H1 (cell line): Measurements from ENCODE around the gene SMIM23. TPM values are rescaled to one million over a fixed set of nuclear protein-coding genes. Genes with fewer than 3 reads are reported as not detected.

Experiments used
- CBX5 ChIP-seq: fragments of 300-800, 300-1000 bp; sonication (generic); IDR thresholded peaks from 2 replicates; pipeline ENCODE4 v1.7.1; 2016; ENCODE audit warnings: antibody characterized with exemption, low read length, low read depth
- CREB1 ChIP-seq: IDR thresholded peaks from 2 replicates; pipeline ENCODE4 v1.6.1; 2012; ENCODE audit warnings: inconsistent platforms
- CTCF ChIP-seq, 3 experiments: IDR thresholded peaks; 1 replicate in 2 of 3; 2 replicates in 1 of 3; pipeline versions ENCODE4 v1.5.1 to v1.6.1; 2011; ENCODE audit warnings: low read length in 3 of 3, mild to moderate bottlenecking in 3 of 3, inconsistent platforms in 2 of 3, low read depth in 1 of 3, moderate library complexity in 1 of 3; ENCODE audit not compliant: insufficient read depth in 1 of 3; ENCODE audit errors: control extremely low read depth in 1 of 3
- POLR2A ChIP-seq, 2 experiments: IDR thresholded peaks; 1 replicate in 1 of 2; 2 replicates in 1 of 2; pipeline ENCODE4 v1.6.1; 2011; ENCODE audit warnings: low read depth in 2 of 2, low read length in 2 of 2, mild to moderate bottlenecking in 2 of 2; ENCODE audit errors: control extremely low read depth in 1 of 2
- polyA plus RNA-seq, 7 experiments: library from polyadenylated mRNA; depleted of rRNA in 3 of 7; stranded (reverse) in 5 of 7; unstranded in 2 of 7; fragments of >200 nt in 5 of 7; fragments of 200-250 nt in 2 of 7; gene quantifications; 1 replicate in 5 of 7; 2 replicates in 1 of 7; 4 replicates in 1 of 7; pipeline versions ENCODE4 v1.2.1 to v1.2.3, GENCODE V29; 2011 to 2013; ENCODE audit warnings: missing spikeins in 2 of 7, mixed read lengths in 2 of 7
- total RNA-seq: library from RNA; stranded (reverse); fragmentation: NEBNext Ultra II Directional; extraction: Animal tissue kit (Norgen Biotek cat#: 25700); gene quantifications from 2 replicates; pipeline ENCODE4 v1.2.1, GENCODE V29; 2021
- TF ChIP-seq, protein P1 (sequence below): fragments of 300-600 bp; sonication (generic); IDR thresholded peaks from 2 replicates; pipeline ENCODE4 v1.7.1; 2012; ENCODE audit warnings: low read length, moderate library complexity, mild to moderate bottlenecking, inconsistent platforms; ENCODE audit not compliant: insufficient replicate concordance
- TF ChIP-seq, protein P2 (sequence below): IDR thresholded peaks from 2 replicates; pipeline ENCODE4 v1.6.1; 2012; ENCODE audit warnings: inconsistent platforms

SMIM23 gene
- total and polyA plus RNA-seq, 2 of the 8 experiments (the other 6 are each of a cell fraction or from before 2014, with no cell fraction given) = not detected

DNA sequence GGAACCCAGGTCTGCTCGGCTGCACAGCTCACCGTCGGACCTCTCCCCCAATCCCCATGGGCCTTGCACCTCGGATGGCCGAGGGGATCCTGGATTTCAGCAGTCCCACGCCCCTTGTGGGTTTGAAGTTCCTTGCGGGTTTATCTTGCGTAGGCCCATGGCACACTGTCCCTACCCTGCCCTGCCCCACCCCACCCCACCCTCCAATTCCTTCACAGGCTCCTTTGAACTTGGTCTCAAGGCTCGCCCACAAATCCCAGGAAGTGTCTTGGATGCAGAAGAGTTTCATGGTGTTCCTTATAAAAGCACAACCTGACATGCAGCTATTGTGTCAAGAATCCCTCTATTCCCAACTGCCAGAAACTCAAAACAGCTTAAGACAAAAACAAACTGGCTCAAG is 11.2 kb upstream of the SMIM23 start (continued):
- TF ChIP-seq CBX5 (no peak), CREB1 (no peak), POLR2A (IDR thresholded peaks at IDR 0.05; ENCODE audit: control extremely low read depth in 1 of 2, low read depth in 2 of 2, low read length in 2 of 2) (no peak), CTCF (IDR thresholded peaks at IDR 0.05; ENCODE audit: control extremely low read depth in 1 of 3, insufficient read depth in 1 of 3, low read depth in 1 of 3, low read length in 3 of 3) (no peak)
- TF ChIP-seq, protein P1, sequence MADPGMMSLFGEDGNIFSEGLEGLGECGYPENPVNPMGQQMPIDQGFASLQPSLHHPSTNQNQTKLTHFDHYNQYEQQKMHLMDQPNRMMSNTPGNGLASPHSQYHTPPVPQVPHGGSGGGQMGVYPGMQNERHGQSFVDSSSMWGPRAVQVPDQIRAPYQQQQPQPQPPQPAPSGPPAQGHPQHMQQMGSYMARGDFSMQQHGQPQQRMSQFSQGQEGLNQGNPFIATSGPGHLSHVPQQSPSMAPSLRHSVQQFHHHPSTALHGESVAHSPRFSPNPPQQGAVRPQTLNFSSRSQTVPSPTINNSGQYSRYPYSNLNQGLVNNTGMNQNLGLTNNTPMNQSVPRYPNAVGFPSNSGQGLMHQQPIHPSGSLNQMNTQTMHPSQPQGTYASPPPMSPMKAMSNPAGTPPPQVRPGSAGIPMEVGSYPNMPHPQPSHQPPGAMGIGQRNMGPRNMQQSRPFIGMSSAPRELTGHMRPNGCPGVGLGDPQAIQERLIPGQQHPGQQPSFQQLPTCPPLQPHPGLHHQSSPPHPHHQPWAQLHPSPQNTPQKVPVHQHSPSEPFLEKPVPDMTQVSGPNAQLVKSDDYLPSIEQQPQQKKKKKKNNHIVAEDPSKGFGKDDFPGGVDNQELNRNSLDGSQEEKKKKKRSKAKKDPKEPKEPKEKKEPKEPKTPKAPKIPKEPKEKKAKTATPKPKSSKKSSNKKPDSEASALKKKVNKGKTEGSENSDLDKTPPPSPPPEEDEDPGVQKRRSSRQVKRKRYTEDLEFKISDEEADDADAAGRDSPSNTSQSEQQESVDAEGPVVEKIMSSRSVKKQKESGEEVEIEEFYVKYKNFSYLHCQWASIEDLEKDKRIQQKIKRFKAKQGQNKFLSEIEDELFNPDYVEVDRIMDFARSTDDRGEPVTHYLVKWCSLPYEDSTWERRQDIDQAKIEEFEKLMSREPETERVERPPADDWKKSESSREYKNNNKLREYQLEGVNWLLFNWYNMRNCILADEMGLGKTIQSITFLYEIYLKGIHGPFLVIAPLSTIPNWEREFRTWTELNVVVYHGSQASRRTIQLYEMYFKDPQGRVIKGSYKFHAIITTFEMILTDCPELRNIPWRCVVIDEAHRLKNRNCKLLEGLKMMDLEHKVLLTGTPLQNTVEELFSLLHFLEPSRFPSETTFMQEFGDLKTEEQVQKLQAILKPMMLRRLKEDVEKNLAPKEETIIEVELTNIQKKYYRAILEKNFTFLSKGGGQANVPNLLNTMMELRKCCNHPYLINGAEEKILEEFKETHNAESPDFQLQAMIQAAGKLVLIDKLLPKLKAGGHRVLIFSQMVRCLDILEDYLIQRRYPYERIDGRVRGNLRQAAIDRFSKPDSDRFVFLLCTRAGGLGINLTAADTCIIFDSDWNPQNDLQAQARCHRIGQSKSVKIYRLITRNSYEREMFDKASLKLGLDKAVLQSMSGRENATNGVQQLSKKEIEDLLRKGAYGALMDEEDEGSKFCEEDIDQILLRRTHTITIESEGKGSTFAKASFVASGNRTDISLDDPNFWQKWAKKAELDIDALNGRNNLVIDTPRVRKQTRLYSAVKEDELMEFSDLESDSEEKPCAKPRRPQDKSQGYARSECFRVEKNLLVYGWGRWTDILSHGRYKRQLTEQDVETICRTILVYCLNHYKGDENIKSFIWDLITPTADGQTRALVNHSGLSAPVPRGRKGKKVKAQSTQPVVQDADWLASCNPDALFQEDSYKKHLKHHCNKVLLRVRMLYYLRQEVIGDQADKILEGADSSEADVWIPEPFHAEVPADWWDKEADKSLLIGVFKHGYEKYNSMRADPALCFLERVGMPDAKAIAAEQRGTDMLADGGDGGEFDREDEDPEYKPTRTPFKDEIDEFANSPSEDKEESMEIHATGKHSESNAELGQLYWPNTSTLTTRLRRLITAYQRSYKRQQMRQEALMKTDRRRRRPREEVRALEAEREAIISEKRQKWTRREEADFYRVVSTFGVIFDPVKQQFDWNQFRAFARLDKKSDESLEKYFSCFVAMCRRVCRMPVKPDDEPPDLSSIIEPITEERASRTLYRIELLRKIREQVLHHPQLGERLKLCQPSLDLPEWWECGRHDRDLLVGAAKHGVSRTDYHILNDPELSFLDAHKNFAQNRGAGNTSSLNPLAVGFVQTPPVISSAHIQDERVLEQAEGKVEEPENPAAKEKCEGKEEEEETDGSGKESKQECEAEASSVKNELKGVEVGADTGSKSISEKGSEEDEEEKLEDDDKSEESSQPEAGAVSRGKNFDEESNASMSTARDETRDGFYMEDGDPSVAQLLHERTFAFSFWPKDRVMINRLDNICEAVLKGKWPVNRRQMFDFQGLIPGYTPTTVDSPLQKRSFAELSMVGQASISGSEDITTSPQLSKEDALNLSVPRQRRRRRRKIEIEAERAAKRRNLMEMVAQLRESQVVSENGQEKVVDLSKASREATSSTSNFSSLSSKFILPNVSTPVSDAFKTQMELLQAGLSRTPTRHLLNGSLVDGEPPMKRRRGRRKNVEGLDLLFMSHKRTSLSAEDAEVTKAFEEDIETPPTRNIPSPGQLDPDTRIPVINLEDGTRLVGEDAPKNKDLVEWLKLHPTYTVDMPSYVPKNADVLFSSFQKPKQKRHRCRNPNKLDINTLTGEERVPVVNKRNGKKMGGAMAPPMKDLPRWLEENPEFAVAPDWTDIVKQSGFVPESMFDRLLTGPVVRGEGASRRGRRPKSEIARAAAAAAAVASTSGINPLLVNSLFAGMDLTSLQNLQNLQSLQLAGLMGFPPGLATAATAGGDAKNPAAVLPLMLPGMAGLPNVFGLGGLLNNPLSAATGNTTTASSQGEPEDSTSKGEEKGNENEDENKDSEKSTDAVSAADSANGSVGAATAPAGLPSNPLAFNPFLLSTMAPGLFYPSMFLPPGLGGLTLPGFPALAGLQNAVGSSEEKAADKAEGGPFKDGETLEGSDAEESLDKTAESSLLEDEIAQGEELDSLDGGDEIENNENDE = no peak
- TF ChIP-seq, protein P2, sequence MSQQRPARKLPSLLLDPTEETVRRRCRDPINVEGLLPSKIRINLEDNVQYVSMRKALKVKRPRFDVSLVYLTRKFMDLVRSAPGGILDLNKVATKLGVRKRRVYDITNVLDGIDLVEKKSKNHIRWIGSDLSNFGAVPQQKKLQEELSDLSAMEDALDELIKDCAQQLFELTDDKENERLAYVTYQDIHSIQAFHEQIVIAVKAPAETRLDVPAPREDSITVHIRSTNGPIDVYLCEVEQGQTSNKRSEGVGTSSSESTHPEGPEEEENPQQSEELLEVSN = no peak
